Ovary (tissue), 9 donors: ENCODE data around the gene BANP. TPM values are rescaled to one million over a fixed set of nuclear protein-coding genes. Genes with fewer than 3 reads are reported as not detected.

ENCODE experiments used
- DNase-seq, 5 donors: peaks; one replicate each; pipeline ENCODE4 v3.0.0-alpha.2; 2019 to 2020
- H3K27ac ChIP-seq, 2 donors: fragments of 200-600 bp; one replicate each; pipeline versions ENCODE4 v1.5.1 to v1.8.0; 2019 to 2022
- H3K27me3 ChIP-seq: fragments of 200-600 bp; one replicate; pipeline ENCODE4 v1.8.0; 2022
- H3K36me3 ChIP-seq: fragments of 200-600 bp; sonication (generic); one replicate; pipeline ENCODE4 v1.5.1; 2019
- H3K4me1 ChIP-seq: one replicate; pipeline ENCODE4 v1.8.1; 2013; ENCODE audit warnings: mild to moderate bottlenecking, moderate library complexity; ENCODE audit not compliant: insufficient read depth
- H3K4me3 ChIP-seq: fragments of 200-600 bp; sonication (generic); one replicate; pipeline ENCODE4 v1.5.1; 2017
- H3K9me3 ChIP-seq, 2 donors: fragments of 200-600 bp in 1 of 2; sonication (generic) in 1 of 2; one replicate each; pipeline versions ENCODE4 v1.5.1 to v1.8.1; 2013 to 2019; ENCODE audit warnings: mild to moderate bottlenecking in 1 of 2, moderate library complexity in 1 of 2
- CTCF ChIP-seq, 3 donors: fragments of 450-650 bp in 2 of 3; fragments of 200-600 bp in 1 of 3; IDR thresholded peaks; one replicate each; pipeline versions ENCODE4 v1.5.1 to v1.8.0; 2016 to 2022; ENCODE audit warnings: antibody characterized with exemption in 3 of 3, mild to moderate bottlenecking in 1 of 3
- EP300 ChIP-seq: sonication (generic); formaldehyde crosslinking; IDR thresholded peaks from one replicate; pipeline ENCODE4 v1.6.1; 2017; ENCODE audit warnings: antibody characterized with exemption
- POLR2A ChIP-seq: fragments of 450-650 bp; IDR thresholded peaks from one replicate; pipeline ENCODE4 v1.6.1; 2017; ENCODE audit warnings: antibody characterized with exemption, mild to moderate bottlenecking, moderate library complexity
- WGBS, 3 donors: extraction: QIAGEN DNeasy Blood & Tissue Kit in 1 of 3; methylation state at CpG; one replicate each; pipeline versions ENCODE4 v1.1.5 to v1.1.7; 2013 to 2017; 5-methylcytosine and 5-hydroxymethylcytosine counted together
- intact Hi-C, 4 donors: fragments of 100-400 bp; cut with DNase I; formaldehyde crosslinking; loops; one replicate each; pipeline versions ENCODE4 v1.11.0 to v1.15.1; 2022 to 2023
- polyA plus RNA-seq, 2 donors: library from polyadenylated mRNA; stranded (reverse); fragments of 200-250 nt in 1 of 2; fragments of 350-450 nt in 1 of 2; fragmentation: Illumina TruSeq in 1 of 2; extraction: RNeasy Lipid Tissue Mini Kit (QIAGEN cat#74804) in 1 of 2; gene quantifications; one replicate each; pipeline ENCODE4 v1.2.3, GENCODE V29; 2013 to 2014
- total RNA-seq, 7 donors: library from RNA; depleted of rRNA in 2 of 7; stranded (reverse); fragments of >200 nt in 2 of 7; fragmentation: NEBNext Ultra II Directional in 3 of 7; extraction: Animal tissue kit (Norgen Biotek cat#: 25700) in 3 of 7; gene quantifications; one replicate each; pipeline versions ENCODE4 v1.1.0 to v1.2.4, GENCODE V29; 2016 to 2023
- donor health status: DM: no; HTN: no; CAD: no; lungs with moderate emphysema.
- donor health status: DM: no; HTN: no; CAD: no.
- donor health status: Bipolar disorder and iron deficiency.
- donor health status: DM: yes; HTN: yes; CAD: no.
- donor health status: DM: no; HTN: no; CAD: no.
- donor health status: DM: yes; HTN: yes; CAD: no.

Gene BANP
- total and polyA plus RNA-seq, 9 donors = 14.8 to 48.6 (median 28.1) TPM

GRCh38 chr16:87963400-87963799 is 12.2 kb downstream of the BANP start:
- H3K36me3 ChIP-seq = no peaks in the 10 kb centered on the region

GRCh38 chr16:87964049-87964659 is 12.9 kb downstream of the BANP start:
- Histone ChIP-seq H3K4me1 (peaks cover 17% of the 10 kb centered on the region), H3K4me3 (no peak overlapping the region), H3K9me3 (no peaks in the 10 kb centered on the region), H3K36me3 (no peaks in the 10 kb centered on the region), H3K27me3 (no peaks in the 10 kb centered on the region), H3K27ac (no peak overlapping the region)
- intact Hi-C loops = no loop called here
- 86 to 91% (median 89%) methylated on average over 19 of the region's 19 CpGs for WGBS, 3 donors
- TF ChIP-seq POLR2A = no peak
- no peak for TF ChIP-seq CTCF (IDR thresholded peaks at IDR 0.05)
- TF ChIP-seq EP300 = no peak
- no peak for DNase-seq

More at GRCh38 chr16:87963400-87963799, 12.2 kb downstream of the BANP start:
- peaks cover 15% of the 10 kb centered on the region for H3K4me1 ChIP-seq
- H3K9me3 ChIP-seq = no peaks in the 10 kb centered on the region
- no peak for TF ChIP-seq EP300
- no peak for TF ChIP-seq POLR2A
- no peak for TF ChIP-seq CTCF (IDR thresholded peaks at IDR 0.05)
- intact Hi-C loops = no loop called here
- 86 to 91% (median 87%) methylated on average over 9 of the region's 9 CpGs for WGBS, 3 donors
- no peak overlapping the region for H3K4me3 ChIP-seq
- no peak for DNase-seq
- no peak overlapping the region for H3K27ac ChIP-seq
- no peaks in the 10 kb centered on the region for H3K27me3 ChIP-seq

GRCh38 chr16:87965417-87965816 is 14.2 kb downstream of the BANP start:
- intact Hi-C loops = no loop called here
- peaks cover 17% of the 10 kb centered on the region for H3K4me1 ChIP-seq
- WGBS, 3 donors = 78 to 84% (median 80%) methylated on average over 11 of the region's 11 CpGs

GRCh38 chr16:87966064-87966645 is 14.9 kb downstream of the BANP start:
- peaks cover 17% of the 10 kb centered on the region for H3K4me1 ChIP-seq
- intact Hi-C loops = no loop called here
- 51 to 56% (median 52%) methylated on average over 5 of the region's 5 CpGs for WGBS, 3 donors

More at GRCh38 chr16:87965417-87965816, 14.2 kb downstream of the BANP start:
- Histone ChIP-seq H3K27me3 (no peaks in the 10 kb centered on the region), H3K36me3 (no peaks in the 10 kb centered on the region), H3K27ac (peak overlapping the region; percentile 6 to 82), H3K4me3 (no peak overlapping the region), H3K9me3 (no peaks in the 10 kb centered on the region)
- no peak for DNase-seq
- TF ChIP-seq POLR2A = no peak

More at GRCh38 chr16:87966064-87966645, 14.9 kb downstream of the BANP start:
- H3K4me3 ChIP-seq = no peak overlapping the region
- H3K27ac ChIP-seq = peak overlapping the region; percentile 6 to 82
- DNase-seq = no peak
- H3K9me3 ChIP-seq = no peaks in the 10 kb centered on the region
- TF ChIP-seq POLR2A (no peak), CTCF (IDR thresholded peaks at IDR 0.05) (no peak), EP300 (no peak)
- H3K36me3 ChIP-seq = no peaks in the 10 kb centered on the region
- no peaks in the 10 kb centered on the region for H3K27me3 ChIP-seq
